ENCODE measurements around the gene KIAA1143.

DNA sequence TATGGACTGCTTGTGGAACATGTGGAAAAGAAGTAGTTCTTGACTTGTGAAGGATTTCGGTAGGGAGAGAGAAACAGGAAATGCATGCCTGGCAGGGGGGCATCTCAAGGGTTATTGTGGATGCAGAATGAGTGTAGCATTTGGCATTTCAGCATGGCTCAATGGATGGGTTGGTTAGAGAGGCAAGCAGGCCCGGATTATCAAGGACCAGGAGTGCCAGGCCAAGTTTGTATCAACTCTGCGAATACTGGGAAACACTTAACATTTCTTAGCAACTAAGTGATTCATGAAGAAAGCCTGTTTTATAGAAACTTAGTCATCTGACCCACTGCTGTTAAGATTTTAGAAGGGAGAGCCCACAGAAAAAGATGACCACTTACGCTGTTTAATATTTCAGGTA, 33.8 kb upstream of the KIAA1143 start:
- no peak for TF ChIP-seq SUZ12 (IDR thresholded peaks at IDR 0.05; ENCODE audit: extremely low read depth, insufficient read depth, insufficient read length)
- no peak for TF ChIP-seq ZNF274 (IDR thresholded peaks at IDR 0.05; ENCODE audit: low read depth, low read length)
- no peak for TF ChIP-seq YY1 (IDR thresholded peaks at IDR 0.05; ENCODE audit: insufficient read depth, insufficient read length)
